Heart left ventricle (tissue), 13 donors: ENCODE data around the gene KCNJ12.

Source experiments
- POLR2A ChIP-seq, 2 donors: fragments of 450-650 bp; IDR thresholded peaks; one replicate each; pipeline ENCODE4 v1.6.1; 2017; ENCODE audit warnings: antibody characterized with exemption in 2 of 2, mild to moderate bottlenecking in 2 of 2, moderate library complexity in 2 of 2
- TF ChIP-seq, protein P1 (sequence below), 12 donors: fragments of 200-600 bp; sonication (generic) in 4 of 12; IDR thresholded peaks; one replicate each; pipeline versions ENCODE4 v1.5.0 to v1.8.0; 2018 to 2022; ENCODE audit warnings: antibody characterized with exemption in 12 of 12, mild to moderate bottlenecking in 5 of 12
- donor health status: ischemic (EF 13 %, LVEDD 7.1; RV severe dilation, severe dysfunction).
- donor health status: DM: no; HTN: yes; CAD: no.
- donor health status: DM: no; HTN: no; CAD: no.
- donor health status: ischemic (EF 25% LVEDD 6.9; RV normal size, moderate dysfunction).
- donor health status: ischemic (EF 25% LVEDD 5.7; RV mildly dilated, moderate dysfunction).
- donor health status: ischemic (EF 35%, LVEDD 5.7; RV mildly dilated, moderate dysfunction).
- donor health status: nonischemic (EF 11% LVEDD 7.7; RV severe dilation, severe dysfunction).
- donor health status: DM: yes; HTN: yes; CAD: no.
- donor health status: PGD.
- donor health status: ischemic (EF 29% LVEDD 5.4; RV normal size, mild dysfunction).
- donor health status: nonischemic (EF 23%, LVEDD 6.1; RV moderate dilation, normal function).

DNA sequence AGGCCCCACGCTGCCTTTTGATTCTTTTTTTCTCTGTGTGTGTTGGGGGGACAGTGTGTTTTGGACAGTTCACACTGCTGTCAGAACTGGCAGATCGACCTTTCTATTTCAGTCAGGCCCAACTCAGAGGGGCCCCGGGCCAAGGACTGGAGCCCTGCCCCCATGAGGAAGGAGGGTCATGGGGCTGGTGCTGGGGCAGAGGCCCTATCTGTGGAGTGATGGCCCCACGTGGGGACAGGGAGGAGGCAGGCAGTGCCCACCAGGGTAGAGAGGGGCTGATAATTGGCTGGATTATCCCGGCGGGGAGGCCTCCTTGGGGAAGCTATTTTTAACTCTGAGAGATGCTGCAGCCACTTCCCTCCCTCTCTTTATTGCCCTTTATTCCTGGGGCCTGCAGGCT is 5.7 kb upstream of the KCNJ12 start:
- TF ChIP-seq POLR2A (IDR thresholded peaks at IDR 0.05): no peak
- TF ChIP-seq, protein P1, sequence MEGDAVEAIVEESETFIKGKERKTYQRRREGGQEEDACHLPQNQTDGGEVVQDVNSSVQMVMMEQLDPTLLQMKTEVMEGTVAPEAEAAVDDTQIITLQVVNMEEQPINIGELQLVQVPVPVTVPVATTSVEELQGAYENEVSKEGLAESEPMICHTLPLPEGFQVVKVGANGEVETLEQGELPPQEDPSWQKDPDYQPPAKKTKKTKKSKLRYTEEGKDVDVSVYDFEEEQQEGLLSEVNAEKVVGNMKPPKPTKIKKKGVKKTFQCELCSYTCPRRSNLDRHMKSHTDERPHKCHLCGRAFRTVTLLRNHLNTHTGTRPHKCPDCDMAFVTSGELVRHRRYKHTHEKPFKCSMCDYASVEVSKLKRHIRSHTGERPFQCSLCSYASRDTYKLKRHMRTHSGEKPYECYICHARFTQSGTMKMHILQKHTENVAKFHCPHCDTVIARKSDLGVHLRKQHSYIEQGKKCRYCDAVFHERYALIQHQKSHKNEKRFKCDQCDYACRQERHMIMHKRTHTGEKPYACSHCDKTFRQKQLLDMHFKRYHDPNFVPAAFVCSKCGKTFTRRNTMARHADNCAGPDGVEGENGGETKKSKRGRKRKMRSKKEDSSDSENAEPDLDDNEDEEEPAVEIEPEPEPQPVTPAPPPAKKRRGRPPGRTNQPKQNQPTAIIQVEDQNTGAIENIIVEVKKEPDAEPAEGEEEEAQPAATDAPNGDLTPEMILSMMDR (IDR thresholded peaks at IDR 0.05): no peak
